ENCODE measurements around the gene LARGE1.

The LARGE1 gene

DNA sequence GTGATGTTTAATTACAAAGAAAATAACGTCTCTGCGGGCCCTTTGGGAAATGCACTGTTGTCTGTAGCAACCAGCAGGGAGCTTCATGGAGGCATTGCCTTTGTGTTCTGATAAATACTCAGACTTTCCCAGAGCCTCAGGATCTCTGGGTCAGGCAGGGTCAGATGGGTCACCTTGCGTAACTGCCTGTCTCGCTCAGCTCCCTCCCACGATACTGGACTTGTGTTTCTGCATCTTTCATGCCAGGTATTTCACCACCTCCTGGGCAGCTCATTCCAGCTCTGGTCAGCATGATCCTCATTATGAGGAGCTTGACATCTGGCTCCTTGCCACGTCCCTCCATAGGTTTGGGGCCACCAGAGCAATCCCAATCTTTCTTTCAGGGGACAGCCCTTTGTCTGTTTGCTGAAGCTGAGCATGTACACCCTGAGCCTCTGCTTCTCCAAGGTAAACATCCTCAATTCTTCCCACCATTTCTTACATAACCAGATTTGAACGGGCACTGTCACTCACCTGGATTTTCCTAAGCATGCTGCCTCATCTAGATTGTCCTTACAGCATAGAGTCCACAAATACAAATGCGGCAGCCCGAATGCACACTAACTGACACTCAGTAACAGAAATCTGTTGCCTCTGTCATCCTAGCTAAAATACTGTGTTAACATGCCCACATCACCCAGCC is 162.3 kb downstream of the LARGE1 start:
- no peak for DNase-seq

DNA sequence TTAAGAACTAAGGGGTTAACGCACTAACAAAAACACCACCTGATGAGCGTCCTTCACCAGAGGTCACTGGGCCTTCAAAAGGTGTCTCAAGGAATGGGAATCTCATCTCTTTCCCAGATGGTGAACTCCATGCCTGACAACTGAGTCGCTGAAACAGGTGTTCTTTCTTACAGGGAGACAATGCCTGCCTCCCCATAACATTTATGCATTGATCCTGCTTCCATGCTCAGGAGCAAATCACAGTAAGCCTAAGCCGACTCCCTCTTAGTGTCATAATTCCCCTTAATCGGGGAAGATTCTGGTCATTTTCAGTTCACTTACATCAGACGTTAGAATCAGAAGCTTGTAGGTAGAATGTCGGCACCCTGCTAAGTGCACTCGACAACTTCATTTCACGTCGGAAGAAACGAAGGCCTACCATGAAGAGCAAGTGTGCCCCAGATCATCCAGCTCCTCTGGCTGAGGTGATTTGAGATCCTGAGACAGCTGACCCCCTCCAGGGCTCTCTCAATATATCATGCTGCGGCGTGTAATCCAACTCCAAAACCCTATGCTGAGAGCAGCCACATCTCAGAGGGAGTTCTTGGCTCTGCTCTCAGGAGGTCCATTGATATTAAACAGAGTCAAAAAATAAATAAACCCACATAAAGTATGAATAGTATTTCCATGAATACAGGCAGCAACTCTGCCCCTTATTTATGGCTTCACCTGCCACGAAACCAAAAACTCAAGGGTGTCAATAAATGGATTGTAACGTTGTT is 163.1 kb downstream of the LARGE1 start:
- no peak for DNase-seq

- no peak for DNase-seq
Measured at GRCh38 chr22:33756508-33756949, 163.7 kb downstream of the LARGE1 start.

DNA sequence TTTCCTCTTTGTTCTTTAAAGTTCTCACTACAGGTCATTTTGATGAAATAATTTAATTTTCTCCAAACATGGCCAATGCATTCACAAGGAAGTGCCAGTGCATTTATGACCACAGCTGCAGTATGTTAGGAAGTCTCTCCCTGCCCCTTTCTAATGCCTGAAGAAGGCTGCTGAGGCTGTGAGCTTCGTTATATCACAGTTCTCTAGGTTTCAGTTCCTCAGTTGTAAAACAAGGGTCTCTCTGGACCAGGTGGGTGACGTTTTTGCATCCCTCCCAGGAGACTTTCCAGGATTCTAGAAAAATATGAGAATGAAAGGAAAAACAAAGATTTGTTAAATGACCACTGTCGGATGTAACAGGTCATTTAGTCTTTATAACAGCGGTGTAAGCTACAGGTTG is 171.6 kb downstream of the LARGE1 start:
- DNase-seq: no peak

DNA sequence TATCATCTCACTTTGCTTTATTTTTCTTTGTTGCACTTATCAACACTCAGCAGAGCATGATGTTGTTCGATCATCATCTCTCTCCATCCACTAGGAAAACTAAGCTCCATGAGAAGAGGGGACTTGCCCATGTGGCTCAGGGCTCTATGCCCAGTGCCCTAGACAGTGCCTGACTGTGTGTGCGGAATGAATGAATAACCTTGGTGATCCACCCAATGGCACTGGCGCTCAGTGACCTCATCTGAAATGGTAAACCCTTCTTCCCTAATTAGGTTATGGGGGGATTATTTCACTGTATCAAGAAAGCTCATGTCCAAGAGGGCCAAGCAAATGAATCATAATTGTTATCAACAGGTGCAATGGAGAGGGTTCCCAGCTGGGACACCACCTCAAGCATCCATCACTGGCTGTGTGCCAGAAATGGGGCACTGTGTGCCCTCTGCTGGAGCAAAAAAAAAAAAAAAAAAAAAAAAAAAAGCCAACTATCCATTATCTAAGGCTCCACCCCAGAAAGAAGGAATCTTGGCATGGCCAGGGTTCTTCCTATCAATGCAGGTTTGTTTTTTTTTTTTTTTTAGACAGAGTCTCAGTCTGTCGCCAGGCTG is 172.6 kb downstream of the LARGE1 start:
- no peak for DNase-seq

- DNase-seq: no peak
Measured at GRCh38 chr22:33747029-33747428, 173.2 kb downstream of the LARGE1 start.

DNA sequence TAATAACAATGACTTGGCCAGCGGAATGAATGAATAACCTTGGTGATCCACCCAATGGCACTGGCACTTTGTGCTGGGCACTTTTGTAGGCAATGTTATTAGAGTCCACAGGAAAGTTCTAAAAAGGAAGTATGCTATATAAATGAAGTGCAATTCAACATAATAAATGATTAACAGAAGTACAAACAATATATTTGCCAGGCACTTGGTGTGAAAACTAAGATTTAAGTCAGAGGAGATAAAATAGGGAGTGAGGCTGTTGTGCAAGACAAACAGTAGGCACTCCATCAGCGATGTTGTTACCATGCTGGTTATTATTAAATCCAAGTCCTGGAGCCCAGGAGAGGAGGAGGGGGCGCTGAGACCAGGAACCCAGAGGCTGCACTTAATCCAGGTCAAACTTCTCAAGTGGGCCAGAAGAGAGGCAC is 173.8 kb downstream of the LARGE1 start:
- no peak for DNase-seq

GRCh38 chr22:33745501-33745900 is 174.8 kb downstream of the LARGE1 start:
- no peak for DNase-seq

DNA sequence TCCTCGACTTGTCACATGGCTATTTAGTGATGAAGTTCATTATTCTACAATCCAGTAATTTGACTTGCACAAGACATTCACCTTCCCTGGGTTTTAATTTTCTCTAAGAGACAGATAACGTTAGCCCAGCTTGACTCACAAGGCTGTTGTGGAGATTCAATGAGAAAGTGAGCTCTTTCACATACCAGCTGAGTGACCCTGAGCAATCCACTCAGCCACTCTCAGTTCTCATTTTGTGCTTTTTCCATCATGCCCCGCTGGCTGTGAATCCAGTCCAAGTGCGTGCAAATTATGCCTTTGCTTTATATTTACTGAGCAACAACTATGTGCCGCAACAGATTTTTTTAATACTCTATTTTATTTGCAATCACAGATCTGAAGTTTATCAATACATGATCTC is 176.5 kb downstream of the LARGE1 start:
- no peak for DNase-seq

- no peak for DNase-seq
Measured at GRCh38 chr22:33741025-33741424, 179.3 kb downstream of the LARGE1 start.

DNA sequence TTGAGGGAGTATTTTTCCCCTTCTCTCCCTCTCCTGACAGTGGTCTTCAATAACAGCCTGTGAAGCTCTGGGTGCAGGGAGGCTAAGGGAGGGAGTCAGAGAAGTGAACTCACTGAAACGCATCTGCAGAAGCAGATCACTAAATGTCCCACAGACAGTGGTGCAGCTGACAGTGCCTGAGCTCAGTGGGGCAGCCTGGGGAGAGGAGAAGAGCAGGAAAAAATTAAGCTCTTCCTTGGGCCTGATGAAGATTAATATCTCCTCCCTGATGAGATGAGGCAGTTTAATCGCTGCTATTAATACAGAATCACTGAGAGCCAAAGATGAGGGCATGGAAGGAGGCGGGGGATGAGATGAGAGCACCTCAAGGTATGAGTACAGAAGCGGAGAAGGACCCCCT is 180.8 kb downstream of the LARGE1 start:
- no peak for DNase-seq

DNA sequence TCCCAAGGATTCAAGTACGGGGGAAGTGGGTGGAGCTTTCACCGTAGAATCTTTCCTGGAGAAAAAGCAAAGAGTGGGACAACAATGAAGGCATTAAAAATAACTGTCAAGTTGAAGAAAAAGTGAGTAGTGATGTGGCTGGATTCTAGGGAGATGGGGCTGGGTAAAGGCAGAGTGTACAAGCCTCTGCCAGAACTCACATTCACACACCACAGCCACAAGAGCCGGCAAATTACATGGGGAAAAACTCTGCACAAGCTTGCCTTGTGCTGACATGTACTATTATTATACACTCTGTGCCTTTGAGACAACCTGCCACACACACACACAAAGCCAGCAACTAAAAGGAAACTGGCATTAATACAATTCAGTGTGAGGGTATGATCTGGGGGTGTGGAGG is 182.6 kb downstream of the LARGE1 start:
- no peak for DNase-seq

DNA sequence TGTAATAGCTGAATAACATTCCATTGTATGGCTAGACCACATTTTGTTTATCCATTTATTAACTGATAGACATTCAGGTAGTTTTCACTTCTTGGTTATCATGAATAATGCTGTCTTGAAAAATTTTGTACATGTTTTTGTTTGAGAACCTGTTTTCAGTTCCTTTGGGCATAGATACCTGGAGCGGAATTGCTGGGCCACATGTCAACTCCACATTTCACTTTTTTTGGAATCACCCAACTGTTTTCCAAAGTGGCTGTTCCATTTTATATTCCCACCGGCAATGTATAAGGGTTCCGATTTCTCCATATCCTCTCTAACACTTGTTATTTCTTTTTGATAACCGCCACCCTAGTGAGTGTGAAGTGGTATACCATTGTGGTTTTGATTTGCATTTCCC is 184.3 kb downstream of the LARGE1 start:
- DNase-seq: no peak

DNA sequence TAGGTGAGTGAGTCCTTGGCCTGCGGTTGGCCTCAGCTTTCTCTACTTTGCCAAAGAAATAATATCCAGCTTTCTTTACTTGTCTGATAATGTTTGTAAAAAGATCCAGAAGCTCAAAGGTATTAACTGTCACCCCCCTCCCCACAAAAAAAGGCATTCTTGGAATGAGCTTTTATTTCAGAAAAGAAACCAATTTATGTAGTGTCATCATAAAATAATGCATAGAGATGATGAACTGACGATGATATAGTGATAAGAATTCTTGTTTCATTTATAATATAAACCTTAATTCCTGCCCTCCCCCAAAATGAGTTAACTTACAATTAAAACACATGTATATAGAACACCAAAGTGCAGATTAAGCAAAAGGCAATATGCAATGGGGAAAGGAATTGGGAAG is 191.4 kb downstream of the LARGE1 start:
- DNase-seq: no peak

GRCh38 chr22:33726294-33726734 is 194.0 kb downstream of the LARGE1 start:
- DNase-seq: no peak

GRCh38 chr22:33723915-33724314 is 196.4 kb downstream of the LARGE1 start:
- DNase-seq: no peak

DNA sequence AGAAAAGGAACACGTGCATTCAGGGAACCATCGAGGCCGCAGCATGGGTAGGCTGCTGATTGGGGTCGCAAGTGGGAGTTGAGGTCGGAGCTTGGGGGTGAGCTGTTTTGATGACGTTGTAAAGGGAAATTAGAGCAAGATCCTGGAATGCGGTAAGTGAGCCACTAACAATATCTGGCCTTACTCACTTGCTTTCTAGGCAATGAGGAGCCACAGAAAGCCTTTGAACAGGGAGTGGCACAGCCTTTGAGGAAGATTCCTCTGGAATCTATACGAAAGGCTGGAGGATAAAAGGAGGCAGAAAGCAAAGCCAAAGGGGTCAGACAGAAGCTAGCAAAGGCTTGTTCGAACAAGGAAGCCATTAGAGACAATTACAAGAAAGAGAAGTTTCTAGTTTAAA is 197.5 kb downstream of the LARGE1 start:
- DNase-seq: no peak

- no peak for DNase-seq
Measured at GRCh38 chr22:33720166-33720878, 200.0 kb downstream of the LARGE1 start.

DNA sequence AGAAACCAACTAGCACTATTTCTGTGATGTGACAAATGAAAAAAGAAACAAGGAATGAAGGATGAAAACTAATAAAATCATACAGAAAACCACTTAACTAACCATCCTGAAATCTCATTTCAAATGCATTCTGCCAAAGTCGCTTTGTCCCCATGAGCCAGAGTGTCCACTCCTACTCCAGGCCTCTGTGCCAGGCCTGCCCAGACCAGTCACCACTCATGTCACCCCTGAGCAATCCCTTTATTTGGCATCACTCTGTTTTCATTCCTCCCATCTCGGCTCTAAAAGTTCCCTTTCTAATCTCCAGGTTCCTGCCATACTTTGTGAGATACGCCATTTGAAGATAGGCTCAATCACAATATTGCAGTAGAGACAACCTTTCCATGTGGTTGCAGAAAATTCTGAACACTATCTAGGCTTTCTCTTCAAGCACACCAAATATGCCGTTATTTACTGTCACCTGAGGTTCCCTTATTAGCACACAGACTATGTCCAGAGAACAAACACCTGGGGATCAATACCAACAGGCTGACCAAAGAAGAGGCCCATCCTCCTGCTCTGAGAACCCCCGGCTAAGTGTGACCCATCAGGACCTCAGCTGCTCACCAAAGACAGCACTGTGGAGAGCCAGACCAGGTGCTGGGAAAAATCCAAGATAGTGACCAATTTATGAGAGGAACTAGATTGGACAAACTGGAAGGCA is 202.4 kb downstream of the LARGE1 start:
- no peak for DNase-seq

DNA sequence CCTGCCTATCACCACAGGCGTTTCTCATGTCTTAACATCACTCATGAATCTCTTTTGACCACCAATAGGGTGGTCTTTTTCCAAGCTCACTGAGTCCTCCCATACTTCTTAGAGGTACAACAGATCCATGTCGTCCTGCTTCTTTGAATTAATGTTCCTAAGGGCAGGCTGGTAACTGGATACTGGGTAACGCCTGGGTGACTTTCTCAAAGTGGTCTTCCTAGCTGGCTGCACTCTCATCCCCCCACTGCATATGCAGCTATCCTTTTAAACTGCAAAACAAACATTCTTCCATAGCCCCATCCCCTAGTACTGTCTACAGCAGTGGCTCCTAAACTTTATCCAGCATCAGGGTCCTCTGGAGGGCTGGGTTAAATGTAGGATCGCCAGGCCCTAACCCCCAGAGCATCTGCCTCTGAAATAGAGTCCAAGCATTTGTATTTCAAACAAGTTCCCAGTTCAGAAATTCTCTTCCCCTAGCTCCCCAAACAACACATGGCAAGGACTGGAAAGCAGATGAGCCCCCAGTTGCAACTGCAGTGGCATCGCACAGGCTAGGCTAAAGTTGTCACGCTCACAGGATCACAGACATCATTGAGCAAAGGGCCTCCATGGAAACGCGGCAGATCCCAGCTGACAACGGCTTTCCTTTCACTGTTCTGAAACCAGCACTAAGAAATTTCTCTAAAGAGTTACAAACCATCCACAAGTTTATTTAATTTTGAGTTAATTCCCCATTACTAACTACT is 204.9 kb downstream of the LARGE1 start:
- DNase-seq: no peak

GRCh38 chr22:33710326-33710725 is 209.9 kb downstream of the LARGE1 start:
- DNase-seq: no peak

GRCh38 chr22:33707581-33707980 is 212.7 kb downstream of the LARGE1 start:
- DNase-seq: no peak

Measured in CD4-positive, alpha-beta T cell treated with Interleukin-12 subunit alpha and Interleukin-12 subunit beta, for 1 hour (primary cell).